Large intestine (tissue), 3 donors: ENCODE measurements around the gene RNH1. TPM values are rescaled to one million over a fixed set of nuclear protein-coding genes. Genes with fewer than 3 reads are reported as not detected.
"Not testable (repeated sequence)": the region's sequence is repeated elsewhere in the genome, so short reads cannot be mapped to it uniquely, and the experiment has no call there.

ENCODE experiments used
- DNase-seq, 2 donors: peaks; one replicate each; pipeline versions ENCODE4 v3.0.0 to v3.0.0-alpha.2; 2013
- H3K27ac ChIP-seq: one replicate; pipeline ENCODE4 v1.5.1; 2013; ENCODE audit warnings: low read length
- H3K27me3 ChIP-seq: 2 replicates; pipeline ENCODE4 v1.6.1; 2013; ENCODE audit warnings: low read length; ENCODE audit not compliant: control insufficient read depth, insufficient read depth
- H3K36me3 ChIP-seq: 2 replicates; pipeline ENCODE4 v1.6.1; 2013; ENCODE audit warnings: low read length; ENCODE audit not compliant: control insufficient read depth, insufficient read depth
- H3K4me1 ChIP-seq: one replicate; pipeline ENCODE4 v1.6.1; 2013; ENCODE audit warnings: low read length; ENCODE audit not compliant: control insufficient read depth, insufficient read depth
- H3K4me3 ChIP-seq: one replicate; pipeline ENCODE4 v1.5.1; 2013; ENCODE audit warnings: low read length
- H3K9me3 ChIP-seq: one replicate; pipeline ENCODE4 v1.6.1; 2013; ENCODE audit warnings: mild to moderate bottlenecking, low read depth, low read length, moderate library complexity; ENCODE audit not compliant: control insufficient read depth
- WGBS: methylation state at CpG from one replicate; pipeline ENCODE4 v1.1.5; 2013; ENCODE audit warnings: low lambda C conversion rate; ENCODE audit not compliant: insufficient coverage; 5-methylcytosine and 5-hydroxymethylcytosine counted together
- polyA plus RNA-seq: library from polyadenylated mRNA; unstranded; fragments of 120-200 nt; gene quantifications from one replicate; pipeline ENCODE4 v1.2.1, GENCODE V29; 2013

Gene RNH1
- polyA plus RNA-seq, 1 donor: 85.4 TPM

DNA sequence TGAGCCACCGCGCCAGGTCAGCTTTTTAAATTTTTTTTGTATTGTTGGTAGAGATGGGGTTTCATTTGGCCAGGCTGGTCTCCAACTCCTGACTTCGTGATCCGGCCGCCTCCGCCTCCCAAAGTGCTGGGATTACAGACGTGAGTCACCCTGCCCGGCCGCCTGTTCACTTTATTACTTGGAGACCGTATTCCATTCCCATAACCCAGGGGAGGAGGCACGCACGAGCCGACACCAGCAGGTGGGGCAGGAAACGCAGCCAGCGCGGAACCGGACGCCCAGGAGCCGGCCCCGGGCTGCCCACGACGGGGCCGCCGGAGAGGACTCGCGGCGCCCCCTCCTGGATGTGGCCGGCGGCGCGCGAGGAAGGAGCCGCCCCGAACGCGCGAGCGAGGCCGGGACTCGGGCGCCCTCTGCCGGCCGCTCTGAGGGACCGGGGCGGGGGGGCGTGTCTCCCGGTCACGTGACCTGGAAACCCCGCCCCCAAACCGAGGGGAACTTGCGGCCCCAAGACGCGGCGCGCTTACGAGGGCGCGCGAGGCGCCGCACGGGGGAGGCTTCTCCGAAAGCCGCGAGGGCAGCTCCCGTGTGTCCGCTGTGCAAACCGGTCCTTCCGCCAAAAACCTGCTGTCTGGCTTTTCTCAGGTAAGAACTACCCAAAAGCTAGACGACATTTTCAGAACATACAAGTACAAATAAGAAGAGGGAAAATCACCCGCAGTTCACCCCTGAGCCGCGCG, 11.6 kb upstream of the RNH1 start:
- Histone ChIP-seq H3K27me3 (no peaks in the 10 kb centered on the region), H3K4me3 (peak overlapping the region; percentile 27), H3K27ac (peak overlapping the region; percentile 60), H3K4me1 (peaks cover 6% of the 10 kb centered on the region), H3K9me3 (peaks cover 27% of the 10 kb centered on the region), H3K36me3 (peaks cover under 1% of the 10 kb centered on the region)
- DNase-seq: peak; percentile 92 to 94
- no CpG with 5 or more reads among the region's 74 CpGs for WGBS

DNA sequence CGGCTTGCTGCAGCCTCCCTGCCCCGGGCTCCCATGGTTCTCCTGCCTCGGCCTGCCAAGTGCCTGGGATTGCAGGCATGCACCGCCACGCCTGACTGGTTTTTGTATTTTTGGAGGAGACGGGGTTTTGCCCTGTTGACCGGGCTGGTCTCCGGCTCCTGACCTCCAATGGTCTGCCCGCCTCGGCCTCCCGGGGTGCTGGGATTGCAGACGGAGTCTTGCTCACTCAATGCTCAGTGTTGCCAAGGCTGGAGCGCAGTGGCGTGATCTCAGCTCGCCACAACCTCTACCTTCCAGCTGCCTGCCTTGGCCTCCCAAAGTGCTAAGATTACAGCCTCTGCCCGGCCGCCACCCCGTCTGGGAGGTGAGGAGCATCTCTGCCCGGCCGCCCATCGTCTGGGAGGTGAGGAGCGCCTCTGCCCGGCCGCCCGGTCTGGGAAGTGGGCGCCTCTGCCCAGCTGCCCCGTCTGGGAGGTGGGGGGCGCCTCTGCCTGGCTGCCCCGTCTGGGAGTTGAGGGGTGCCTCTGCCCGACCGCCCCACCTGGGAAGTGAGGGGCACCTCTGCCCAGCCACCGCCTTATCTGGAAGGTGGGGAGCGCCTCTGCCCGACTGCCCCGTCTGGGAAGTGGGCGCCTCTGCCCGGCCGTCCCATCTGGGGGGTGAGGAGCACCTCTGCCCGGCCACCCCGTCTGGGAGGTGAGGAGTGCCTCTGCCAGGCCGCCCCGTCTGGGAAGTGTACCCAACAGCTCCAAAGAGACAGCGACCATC, 10.1 kb upstream of the RNH1 start:
- H3K36me3 ChIP-seq, H3K4me1 ChIP-seq, H3K27ac ChIP-seq, H3K4me3 ChIP-seq, DNase-seq, H3K27me3 ChIP-seq: not testable (repeated sequence)
- peaks cover 27% of the 10 kb centered on the region for H3K9me3 ChIP-seq
- no CpG with 5 or more reads among the region's 43 CpGs for WGBS

DNA sequence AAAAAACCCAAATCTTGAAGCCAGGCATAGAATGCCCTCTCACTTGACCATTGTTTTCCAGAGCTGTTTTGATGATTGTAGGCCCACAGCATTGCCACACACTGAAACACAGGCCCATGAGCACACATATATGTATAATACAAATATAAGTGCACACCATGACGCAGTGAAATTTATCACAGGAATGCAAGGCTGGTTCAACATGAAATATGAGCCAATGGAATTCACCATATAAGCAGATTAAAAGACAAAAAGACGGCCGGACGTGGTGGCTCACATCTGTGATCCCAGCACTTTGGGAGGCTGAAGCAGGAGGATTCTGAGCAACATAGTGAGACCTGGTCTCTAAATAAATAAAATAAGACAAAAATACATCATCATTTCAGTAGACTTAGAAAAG, 9.4 kb upstream of the RNH1 start:
- no peak overlapping the region for H3K27ac ChIP-seq
- peaks cover 6% of the 10 kb centered on the region for H3K4me1 ChIP-seq
- peaks cover 7% of the 10 kb centered on the region for H3K36me3 ChIP-seq
- 92% methylated on average over 3 of the region's 4 CpGs for WGBS
- no peak overlapping the region for H3K4me3 ChIP-seq
- H3K27me3 ChIP-seq: no peaks in the 10 kb centered on the region
- DNase-seq: no peak
- peaks cover 27% of the 10 kb centered on the region for H3K9me3 ChIP-seq

DNA sequence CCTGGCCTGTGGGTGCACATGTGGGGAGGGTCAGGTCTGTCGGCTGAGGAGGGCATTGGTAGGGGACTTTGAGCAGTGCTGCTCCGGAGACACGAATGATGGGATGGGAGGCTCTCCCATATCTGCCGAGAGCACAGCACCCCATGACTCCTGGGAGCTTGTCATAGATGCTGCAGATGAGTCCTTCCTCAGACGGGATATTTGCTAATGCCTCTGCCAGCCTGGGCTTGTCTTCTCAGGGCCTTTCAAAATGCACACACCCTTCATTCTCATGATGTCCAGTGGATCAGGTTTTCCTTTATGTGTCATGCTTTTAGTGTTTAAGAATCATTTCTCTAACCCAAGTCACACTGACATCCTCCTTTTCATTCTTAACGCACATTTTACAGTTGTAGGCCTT, 8.1 kb upstream of the RNH1 start:
- no peak for DNase-seq
- no CpG with 5 or more reads among the region's 6 CpGs for WGBS
- H3K27ac ChIP-seq: no peak overlapping the region

DNA sequence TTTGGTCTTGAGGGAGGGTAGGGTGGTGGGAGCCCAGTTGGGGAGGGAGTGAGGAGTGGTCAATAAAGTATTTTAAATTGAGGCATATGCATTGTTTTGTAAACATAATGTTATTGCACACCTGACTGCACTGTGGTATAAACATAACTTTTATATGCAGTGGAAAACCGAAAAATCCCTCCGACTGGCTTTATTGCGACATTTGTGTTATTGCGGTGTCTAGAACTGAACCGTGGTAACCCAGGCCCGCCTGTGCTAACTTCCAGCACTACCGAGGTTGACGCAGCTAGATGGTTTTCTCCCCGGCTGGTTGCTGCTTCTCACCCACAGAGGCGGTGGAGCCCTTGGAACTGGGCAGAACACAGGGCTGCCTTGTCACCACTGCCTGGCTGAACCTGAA, 7.6 kb upstream of the RNH1 start:
- no peak for DNase-seq
- Histone ChIP-seq H3K27ac (no peak overlapping the region), H3K4me1 (peaks cover 6% of the 10 kb centered on the region), H3K4me3 (no peak overlapping the region), H3K36me3 (peaks cover 13% of the 10 kb centered on the region), H3K27me3 (no peaks in the 10 kb centered on the region), H3K9me3 (peaks cover 17% of the 10 kb centered on the region)
- no CpG with 5 or more reads among the region's 10 CpGs for WGBS

More for the DNA sequence above, 8.1 kb upstream of the RNH1 start:
- H3K4me1 ChIP-seq: peaks cover 6% of the 10 kb centered on the region
- no peaks in the 10 kb centered on the region for H3K27me3 ChIP-seq
- H3K4me3 ChIP-seq: no peak overlapping the region
- H3K36me3 ChIP-seq: peaks cover 9% of the 10 kb centered on the region
- H3K9me3 ChIP-seq: peaks cover 17% of the 10 kb centered on the region

DNA sequence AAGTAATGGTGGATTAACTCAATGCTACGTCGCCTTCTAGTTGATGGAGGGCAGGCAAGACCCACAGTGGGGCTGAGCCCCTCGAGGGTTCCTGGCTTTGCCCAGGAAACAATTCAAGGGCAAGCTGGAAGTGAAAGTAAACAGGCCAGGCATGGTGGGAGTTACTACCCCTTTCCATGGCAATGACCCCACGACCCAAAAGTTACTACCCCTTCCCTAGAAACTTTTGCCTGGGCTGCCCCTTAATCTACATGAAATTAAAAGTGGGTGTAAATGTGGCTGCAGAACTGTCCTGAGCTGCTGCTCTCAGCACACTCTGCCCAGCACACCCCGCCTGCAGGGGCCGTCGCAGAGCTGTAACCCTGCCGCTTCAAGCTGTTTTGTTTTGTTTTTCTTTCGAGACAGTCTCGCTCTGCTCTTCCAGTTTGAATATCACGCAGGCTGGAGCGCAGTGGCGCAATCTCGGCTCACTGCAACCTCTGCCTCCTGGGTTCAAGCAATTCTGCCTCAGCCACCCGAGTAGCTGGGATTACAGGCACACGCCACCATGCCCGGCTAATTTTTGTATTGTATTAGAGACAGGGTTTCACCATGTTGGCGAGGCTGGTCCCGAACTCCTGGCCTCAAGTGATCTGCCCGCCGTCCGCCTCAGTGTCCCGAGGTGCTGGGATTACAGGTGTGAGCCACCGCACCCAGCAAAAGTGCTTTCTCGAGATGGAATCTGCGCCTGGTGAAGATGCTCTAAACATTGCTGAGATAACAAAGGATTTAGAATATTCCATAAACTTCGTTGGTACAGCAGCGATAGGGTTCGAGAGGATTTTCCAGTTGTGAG, 5.9 kb upstream of the RNH1 start:
- H3K27me3 ChIP-seq: no peaks in the 10 kb centered on the region
- no peak for DNase-seq
- no peak overlapping the region for H3K4me3 ChIP-seq
- no peak overlapping the region for H3K27ac ChIP-seq
- WGBS: 100% methylated on average over 2 of the region's 29 CpGs
- H3K4me1 ChIP-seq: peaks cover 2% of the 10 kb centered on the region
- H3K36me3 ChIP-seq: peaks cover 17% of the 10 kb centered on the region
- H3K9me3 ChIP-seq: peaks cover 12% of the 10 kb centered on the region

DNA sequence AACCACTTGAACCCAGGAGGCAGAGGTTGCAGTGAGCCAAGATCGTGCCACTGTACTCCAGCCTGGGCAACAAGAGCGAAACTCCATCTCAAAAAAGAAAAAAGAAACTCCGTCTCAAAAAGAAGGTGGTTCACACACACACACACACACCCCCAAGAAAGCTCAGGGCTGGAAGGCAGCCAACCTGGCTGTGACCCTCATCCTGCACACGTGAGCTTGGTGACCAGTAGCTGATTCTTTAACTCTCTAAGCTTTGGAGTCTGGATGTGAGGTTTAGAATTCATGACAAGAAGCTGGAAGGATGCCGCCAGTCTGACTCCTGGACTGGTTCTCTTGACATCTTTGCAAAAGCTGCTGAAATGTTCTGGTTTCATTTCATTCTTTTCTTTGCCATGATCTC, 1.9 kb upstream of the RNH1 start:
- Histone ChIP-seq H3K36me3 (peaks cover 17% of the 10 kb centered on the region), H3K27me3 (no peaks in the 10 kb centered on the region), H3K4me3 (no peak overlapping the region), H3K9me3 (peaks cover 3% of the 10 kb centered on the region), H3K27ac (no peak overlapping the region), H3K4me1 (peaks cover 17% of the 10 kb centered on the region)
- no peak for DNase-seq
- no CpG with 5 or more reads among the region's 5 CpGs for WGBS

DNA sequence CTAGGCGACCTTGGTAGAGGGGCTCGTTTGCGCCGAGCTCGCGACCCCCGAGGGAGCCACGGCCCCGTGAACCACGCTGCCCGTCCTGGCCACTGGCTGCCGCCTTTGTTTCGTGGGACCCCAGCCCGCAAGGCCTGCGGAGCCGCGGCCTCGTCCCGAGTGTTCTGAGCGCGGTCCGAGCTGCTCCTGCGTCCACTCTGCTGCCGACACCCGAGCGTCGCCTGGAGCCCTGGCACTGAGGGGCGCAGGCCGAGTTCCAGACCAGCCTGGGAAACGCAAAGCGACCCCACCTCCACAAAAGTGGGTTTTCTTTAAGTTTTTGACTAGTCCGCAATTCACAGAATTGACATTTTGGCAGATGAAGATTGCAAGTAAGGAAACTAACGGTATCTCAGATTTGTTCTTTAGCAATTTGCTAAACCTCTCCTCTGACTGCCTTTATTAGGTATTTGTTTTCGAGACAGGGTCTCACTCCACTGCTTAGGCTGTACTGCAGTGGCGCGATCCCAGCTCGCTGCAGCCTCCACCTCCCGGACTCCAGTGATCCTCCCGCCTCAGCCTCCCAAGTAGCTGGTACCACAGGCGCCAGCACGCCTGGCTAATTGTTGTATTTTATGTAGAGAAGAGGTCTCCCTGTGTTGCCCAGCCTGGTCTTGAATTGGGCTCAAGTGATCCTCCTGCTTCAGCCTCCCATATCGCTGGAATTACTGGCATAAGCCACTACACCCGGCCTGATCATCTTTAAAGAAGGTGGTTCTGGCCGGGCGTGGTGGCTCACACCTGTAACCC, 879 bp upstream of the RNH1 start:
- no peak overlapping the region for H3K27ac ChIP-seq
- H3K4me1 ChIP-seq: peaks cover 20% of the 10 kb centered on the region
- H3K27me3 ChIP-seq: no peaks in the 10 kb centered on the region
- WGBS: 100% methylated on average over 2 of the region's 45 CpGs
- peaks cover 3% of the 10 kb centered on the region for H3K9me3 ChIP-seq
- DNase-seq: no peak
- H3K4me3 ChIP-seq: peak overlapping the region; percentile 51
- peaks cover 14% of the 10 kb centered on the region for H3K36me3 ChIP-seq

DNA sequence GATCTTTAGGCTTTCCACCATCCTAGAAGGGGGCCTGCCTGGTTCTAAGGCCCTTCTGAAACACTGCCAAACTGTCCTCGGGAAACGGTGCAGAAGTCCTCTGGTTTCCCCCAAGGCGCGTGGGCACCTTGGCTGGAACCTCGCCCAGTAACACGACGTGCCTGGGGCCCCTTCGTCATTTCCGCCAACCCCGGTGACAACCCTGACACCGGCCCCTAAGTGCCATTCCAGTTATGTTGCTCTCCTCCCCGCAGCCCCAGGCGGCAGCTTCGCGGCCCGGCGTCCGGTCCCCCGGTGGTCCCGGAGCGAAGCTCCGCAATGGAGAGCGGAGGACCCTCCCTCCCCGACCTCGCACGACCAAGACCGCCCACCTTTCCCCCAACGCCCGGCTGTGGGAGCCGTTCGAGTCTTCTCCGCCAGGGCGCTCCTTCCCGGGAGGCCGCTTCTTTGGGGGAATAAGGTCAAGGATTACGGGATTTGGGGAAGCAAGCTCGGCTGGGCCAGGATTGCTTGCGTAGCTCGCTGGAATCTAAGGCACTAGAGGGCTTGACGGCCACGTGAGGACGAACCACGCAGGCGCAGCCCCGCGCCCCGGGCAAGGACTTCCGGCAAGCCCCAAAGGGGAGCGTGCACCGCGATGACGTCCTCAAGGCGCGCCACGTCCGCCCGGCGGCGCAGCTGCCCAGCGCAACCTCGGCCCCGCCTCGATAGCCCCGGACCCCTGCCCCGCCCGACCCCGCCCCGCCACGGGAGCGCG, 626 bp downstream of the RNH1 start:
- Histone ChIP-seq H3K9me3 (peaks cover 3% of the 10 kb centered on the region), H3K4me1 (peaks cover 20% of the 10 kb centered on the region), H3K4me3 (peak overlapping the region; percentile 87), H3K36me3 (peaks cover 22% of the 10 kb centered on the region), H3K27me3 (no peaks in the 10 kb centered on the region), H3K27ac (peak overlapping the region; percentile 100)
- peak; percentile 98 to 99 for DNase-seq
- no CpG with 5 or more reads among the region's 71 CpGs for WGBS
